Liver (tissue), 9 donors: ENCODE measurements around the gene CDKL1. TPM values are rescaled to one million over a fixed set of nuclear protein-coding genes. Genes with fewer than 3 reads are reported as not detected.

Experiments used
- DNase-seq: peaks from one replicate; pipeline ENCODE4 v3.0.0-alpha.2; 2017; ENCODE audit warnings: low spot score
- H3K27ac ChIP-seq, 2 donors: one replicate each; pipeline ENCODE4 v1.7.0; 2013; ENCODE audit warnings: inconsistent platforms in 2 of 2, low read length in 2 of 2, control low read depth in 1 of 2, low read depth in 1 of 2, mild to moderate bottlenecking in 1 of 2
- H3K27me3 ChIP-seq, 4 donors: one replicate each; pipeline versions ENCODE4 v1.6.1 to v1.7.0; 2013; ENCODE audit warnings: low read length in 3 of 4, inconsistent platforms in 1 of 4, mild to moderate bottlenecking in 1 of 4, moderate library complexity in 1 of 4; ENCODE audit not compliant: control insufficient read depth in 4 of 4, insufficient read depth in 4 of 4
- H3K36me3 ChIP-seq, 4 donors: one replicate each; pipeline versions ENCODE4 v1.6.1 to v1.7.0; 2013; ENCODE audit warnings: low read length in 3 of 4, mild to moderate bottlenecking in 3 of 4, low read depth in 1 of 4, moderate library complexity in 1 of 4; ENCODE audit not compliant: control insufficient read depth in 4 of 4, insufficient read depth in 3 of 4
- H3K4me1 ChIP-seq, 4 donors: one replicate each; pipeline versions ENCODE4 v1.6.1 to v1.7.0; 2013; ENCODE audit warnings: low read length in 3 of 4, mild to moderate bottlenecking in 3 of 4, moderate library complexity in 1 of 4; ENCODE audit not compliant: control insufficient read depth in 4 of 4, insufficient read depth in 4 of 4
- H3K4me3 ChIP-seq, 3 donors: one replicate each; pipeline versions ENCODE4 v1.6.1 to v1.7.0; 2013; ENCODE audit warnings: low read length in 3 of 3, control low read depth in 1 of 3, low read depth in 1 of 3, mild to moderate bottlenecking in 1 of 3
- H3K9ac ChIP-seq, 2 donors: one replicate each; pipeline ENCODE4 v1.7.0; 2013; ENCODE audit warnings: low read length in 2 of 2, mild to moderate bottlenecking in 2 of 2, moderate library complexity in 2 of 2, control low read depth in 1 of 2, low read depth in 1 of 2
- H3K9me3 ChIP-seq, 4 donors: one replicate each; pipeline versions ENCODE4 v1.6.1 to v1.7.0; 2013; ENCODE audit warnings: low read length in 3 of 4; ENCODE audit not compliant: control insufficient read depth in 4 of 4
- FOXA1 ChIP-seq: IDR thresholded peaks from 2 replicates; pipeline ENCODE4 v1.6.1; 2016; ENCODE audit warnings: antibody characterized with exemption
- FOXA2 ChIP-seq: IDR thresholded peaks from 2 replicates; pipeline ENCODE4 v1.6.1; 2016; ENCODE audit warnings: antibody characterized with exemption
- GABPA ChIP-seq, 2 donors: IDR thresholded peaks in 1 of 2; conservative IDR thresholded peaks in 1 of 2; 2 replicates each; pipeline ENCODE4 v1.6.1; 2016; ENCODE audit warnings: antibody characterized with exemption in 2 of 2, mild to moderate bottlenecking in 1 of 2, moderate library complexity in 1 of 2
- HNF4A ChIP-seq, 2 donors: conservative IDR thresholded peaks; 2 replicates each; pipeline ENCODE4 v1.6.1; 2016; ENCODE audit warnings: antibody characterized with exemption in 2 of 2, mild to moderate bottlenecking in 2 of 2
- HNF4G ChIP-seq: IDR thresholded peaks from 2 replicates; pipeline ENCODE4 v1.6.1; 2016; ENCODE audit warnings: antibody characterized with exemption
- JUND ChIP-seq, 2 donors: IDR thresholded peaks; 2 replicates each; pipeline ENCODE4 v1.6.1; 2016; ENCODE audit warnings: antibody characterized with exemption in 2 of 2
- NR2F2 ChIP-seq: IDR thresholded peaks from 2 replicates; pipeline ENCODE4 v1.6.1; 2016; ENCODE audit warnings: antibody characterized with exemption
- RAD21 ChIP-seq, 2 donors: IDR thresholded peaks; 2 replicates each; pipeline ENCODE4 v1.6.1; 2016; ENCODE audit warnings: antibody characterized with exemption in 2 of 2, mild to moderate bottlenecking in 2 of 2
- RXRA ChIP-seq, 2 donors: IDR thresholded peaks; 2 replicates each; pipeline ENCODE4 v1.6.1; 2017 to 2018; ENCODE audit warnings: antibody characterized with exemption in 2 of 2, mild to moderate bottlenecking in 1 of 2
- SP1 ChIP-seq: IDR thresholded peaks from 2 replicates; pipeline ENCODE4 v1.6.1; 2018; ENCODE audit warnings: antibody characterized with exemption, mild to moderate bottlenecking
- YY1 ChIP-seq: IDR thresholded peaks from 2 replicates; pipeline ENCODE4 v1.6.1; 2016; ENCODE audit warnings: antibody characterized with exemption, mild to moderate bottlenecking
- WGBS: extraction: QIAGEN DNeasy Blood & Tissue Kit; methylation state at CpG from one replicate; pipeline ENCODE4 v1.1.7; 2013; 5-methylcytosine and 5-hydroxymethylcytosine counted together
- polyA plus RNA-seq, 2 donors: library from polyadenylated mRNA; stranded (reverse) in 1 of 2; unstranded in 1 of 2; fragments of 200-250 nt in 1 of 2; fragments of >200 nt in 1 of 2; fragmentation: Nextera tagmentation in 1 of 2; extraction: Ambion mirVana in 1 of 2; gene quantifications; one replicate each; pipeline versions ENCODE4 v1.2.1 to v1.2.3, GENCODE V29; 2013 to 2015
- total RNA-seq, 2 donors: library from RNA; depleted of rRNA; stranded (reverse); fragments of >200 nt; gene quantifications; one replicate each; pipeline ENCODE4 v1.2.3, GENCODE V29; 2014
- TF ChIP-seq, protein P1 (sequence below): IDR thresholded peaks from 2 replicates; pipeline ENCODE4 v1.6.1; 2016; ENCODE audit warnings: antibody characterized with exemption
- TF ChIP-seq, protein P2 (sequence below): IDR thresholded peaks from 2 replicates; pipeline ENCODE4 v1.6.1; 2016; ENCODE audit warnings: antibody characterized with exemption, mild to moderate bottlenecking
- TF ChIP-seq, protein P3 (sequence below): IDR thresholded peaks from 2 replicates; pipeline ENCODE4 v1.6.1; 2016; ENCODE audit warnings: antibody characterized with exemption
- TF ChIP-seq, protein P4 (sequence below): IDR thresholded peaks from 2 replicates; pipeline ENCODE4 v1.6.1; 2016; ENCODE audit warnings: antibody characterized with exemption
- donor health status: healthy.
- donor health status: healthy.
- donor health status: healthy.
- donor health status: healthy.
- donor health status: healthy.

The CDKL1 gene
- total and polyA plus RNA-seq, 4 donors: 1.1 to 6.8 (median 2.1) TPM

DNA sequence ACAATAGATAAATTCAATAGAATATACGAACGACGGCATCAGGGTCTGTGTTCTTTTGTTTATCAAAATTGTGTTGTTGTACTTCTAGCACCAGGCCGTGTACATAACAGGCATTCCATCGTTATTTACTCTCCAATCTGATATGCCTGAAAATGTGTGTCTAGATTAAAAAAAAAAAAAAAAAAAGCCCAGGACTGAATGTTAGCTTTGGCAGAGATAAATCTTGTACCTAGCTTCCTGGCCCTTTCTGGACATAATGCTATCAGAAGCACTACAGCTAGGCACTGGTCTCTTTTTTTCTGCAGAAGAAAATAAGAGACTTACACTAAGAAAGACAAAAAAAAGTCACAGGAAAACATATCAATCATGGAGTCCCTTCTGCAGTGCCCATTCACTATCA lies 37.0 kb downstream of the CDKL1 start:
- no peak overlapping the region for H3K27ac ChIP-seq
- H3K4me1 ChIP-seq: peaks cover 2 to 13% (median 8%) of the 10 kb centered on the region in 4 donors
- TF ChIP-seq GABPA (IDR thresholded peaks at IDR 0.05 in 1 of 2, conservative IDR thresholded peaks at IDR 0.05 in 1 of 2): no peak
- TF ChIP-seq, protein P1, sequence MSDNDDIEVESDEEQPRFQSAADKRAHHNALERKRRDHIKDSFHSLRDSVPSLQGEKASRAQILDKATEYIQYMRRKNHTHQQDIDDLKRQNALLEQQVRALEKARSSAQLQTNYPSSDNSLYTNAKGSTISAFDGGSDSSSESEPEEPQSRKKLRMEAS: no peak
- WGBS: 35% methylated on average over 5 of the region's 5 CpGs
- no peak overlapping the region for H3K4me3 ChIP-seq
- no peaks in the 10 kb centered on the region for H3K27me3 ChIP-seq
- H3K9me3 ChIP-seq: no peaks in the 10 kb centered on the region
- H3K36me3 ChIP-seq: no peaks in the 10 kb centered on the region
- no peak for DNase-seq
- no peak overlapping the region for H3K9ac ChIP-seq

DNA sequence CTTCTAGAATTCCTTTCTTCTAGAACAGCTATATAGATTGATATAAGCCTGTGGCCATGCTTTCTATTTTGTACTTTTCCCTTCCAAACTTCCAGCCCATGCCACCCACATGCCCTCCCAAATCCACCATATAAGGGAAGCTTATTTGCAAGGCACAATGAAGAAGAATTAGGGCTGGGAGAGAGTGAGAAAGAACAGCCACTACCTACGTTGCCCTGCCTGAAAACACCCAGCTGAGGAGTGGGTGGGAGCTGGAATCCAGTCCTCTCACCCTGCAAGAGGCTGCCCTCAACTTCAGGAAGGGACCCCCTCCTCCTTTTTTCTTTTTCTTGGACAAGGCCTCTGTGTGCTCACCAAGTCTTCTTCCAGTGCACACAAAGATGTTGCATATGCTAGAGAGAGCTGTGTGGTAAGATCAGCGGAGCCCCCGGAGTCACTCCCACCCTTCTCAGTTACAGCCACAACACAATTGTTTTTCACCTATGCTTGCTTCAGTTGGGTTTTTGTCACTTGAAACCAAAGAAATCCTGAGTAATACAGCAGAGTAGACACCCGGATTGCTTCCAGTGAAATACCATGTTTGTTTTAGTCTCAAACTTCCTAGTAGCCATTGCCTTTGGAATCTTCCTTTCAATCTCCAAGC lies 38.8 kb downstream of the CDKL1 start:
- no peak overlapping the region for H3K9ac ChIP-seq
- H3K4me1 ChIP-seq: peaks cover 0 to 4% (median 1%) of the 10 kb centered on the region in 4 donors
- H3K36me3 ChIP-seq: no peaks in the 10 kb centered on the region
- no peak for DNase-seq
- no peak overlapping the region for H3K4me3 ChIP-seq
- no peaks in the 10 kb centered on the region for H3K9me3 ChIP-seq
- TF ChIP-seq YY1: no peak
- TF ChIP-seq HNF4A (conservative IDR thresholded peaks at IDR 0.05): no peak
- TF ChIP-seq, protein P1: no peak
- no peak for TF ChIP-seq RAD21 (IDR thresholded peaks at IDR 0.05)
- TF ChIP-seq, protein P2, sequence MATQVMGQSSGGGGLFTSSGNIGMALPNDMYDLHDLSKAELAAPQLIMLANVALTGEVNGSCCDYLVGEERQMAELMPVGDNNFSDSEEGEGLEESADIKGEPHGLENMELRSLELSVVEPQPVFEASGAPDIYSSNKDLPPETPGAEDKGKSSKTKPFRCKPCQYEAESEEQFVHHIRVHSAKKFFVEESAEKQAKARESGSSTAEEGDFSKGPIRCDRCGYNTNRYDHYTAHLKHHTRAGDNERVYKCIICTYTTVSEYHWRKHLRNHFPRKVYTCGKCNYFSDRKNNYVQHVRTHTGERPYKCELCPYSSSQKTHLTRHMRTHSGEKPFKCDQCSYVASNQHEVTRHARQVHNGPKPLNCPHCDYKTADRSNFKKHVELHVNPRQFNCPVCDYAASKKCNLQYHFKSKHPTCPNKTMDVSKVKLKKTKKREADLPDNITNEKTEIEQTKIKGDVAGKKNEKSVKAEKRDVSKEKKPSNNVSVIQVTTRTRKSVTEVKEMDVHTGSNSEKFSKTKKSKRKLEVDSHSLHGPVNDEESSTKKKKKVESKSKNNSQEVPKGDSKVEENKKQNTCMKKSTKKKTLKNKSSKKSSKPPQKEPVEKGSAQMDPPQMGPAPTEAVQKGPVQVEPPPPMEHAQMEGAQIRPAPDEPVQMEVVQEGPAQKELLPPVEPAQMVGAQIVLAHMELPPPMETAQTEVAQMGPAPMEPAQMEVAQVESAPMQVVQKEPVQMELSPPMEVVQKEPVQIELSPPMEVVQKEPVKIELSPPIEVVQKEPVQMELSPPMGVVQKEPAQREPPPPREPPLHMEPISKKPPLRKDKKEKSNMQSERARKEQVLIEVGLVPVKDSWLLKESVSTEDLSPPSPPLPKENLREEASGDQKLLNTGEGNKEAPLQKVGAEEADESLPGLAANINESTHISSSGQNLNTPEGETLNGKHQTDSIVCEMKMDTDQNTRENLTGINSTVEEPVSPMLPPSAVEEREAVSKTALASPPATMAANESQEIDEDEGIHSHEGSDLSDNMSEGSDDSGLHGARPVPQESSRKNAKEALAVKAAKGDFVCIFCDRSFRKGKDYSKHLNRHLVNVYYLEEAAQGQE: no peak
- TF ChIP-seq FOXA2: no peak
- TF ChIP-seq HNF4G: no peak
- no peak for TF ChIP-seq NR2F2
- no peak overlapping the region for H3K27ac ChIP-seq
- no peaks in the 10 kb centered on the region for H3K27me3 ChIP-seq
- 94% methylated on average over 4 of the region's 4 CpGs for WGBS

DNA sequence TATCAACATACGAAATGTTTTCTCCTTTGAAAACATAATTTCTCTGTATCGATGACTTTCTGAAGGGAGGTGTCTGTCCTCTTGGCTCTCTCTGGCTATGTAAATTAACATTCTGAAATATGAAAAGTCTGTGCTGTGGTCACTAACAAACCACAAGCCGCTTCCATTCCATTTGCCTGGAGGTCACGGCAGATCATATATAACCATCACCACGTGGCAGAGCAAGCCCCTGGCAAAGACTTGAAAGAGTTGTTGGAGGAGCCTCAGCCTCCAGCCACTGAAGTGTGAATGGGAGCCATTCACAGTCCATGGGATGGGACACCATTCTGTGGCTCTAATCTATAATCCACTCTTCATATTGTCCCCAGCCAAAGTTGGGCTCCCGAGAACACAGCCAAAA lies 39.6 kb downstream of the CDKL1 start:
- TF ChIP-seq YY1 (no peak), GABPA (IDR thresholded peaks at IDR 0.05 in 1 of 2, conservative IDR thresholded peaks at IDR 0.05 in 1 of 2) (no peak), HNF4A (conservative IDR thresholded peaks at IDR 0.05) (no peak), FOXA1 (no peak), NR2F2 (no peak), RXRA (IDR thresholded peaks at IDR 0.05) (no peak), JUND (IDR thresholded peaks at IDR 0.05) (no peak), HNF4G (no peak), SP1 (no peak)
- TF ChIP-seq, protein P3, sequence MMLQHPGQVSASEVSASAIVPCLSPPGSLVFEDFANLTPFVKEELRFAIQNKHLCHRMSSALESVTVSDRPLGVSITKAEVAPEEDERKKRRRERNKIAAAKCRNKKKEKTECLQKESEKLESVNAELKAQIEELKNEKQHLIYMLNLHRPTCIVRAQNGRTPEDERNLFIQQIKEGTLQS: no peak
- TF ChIP-seq, protein P1: no peak
- TF ChIP-seq, protein P2: no peak
- TF ChIP-seq, protein P4, sequence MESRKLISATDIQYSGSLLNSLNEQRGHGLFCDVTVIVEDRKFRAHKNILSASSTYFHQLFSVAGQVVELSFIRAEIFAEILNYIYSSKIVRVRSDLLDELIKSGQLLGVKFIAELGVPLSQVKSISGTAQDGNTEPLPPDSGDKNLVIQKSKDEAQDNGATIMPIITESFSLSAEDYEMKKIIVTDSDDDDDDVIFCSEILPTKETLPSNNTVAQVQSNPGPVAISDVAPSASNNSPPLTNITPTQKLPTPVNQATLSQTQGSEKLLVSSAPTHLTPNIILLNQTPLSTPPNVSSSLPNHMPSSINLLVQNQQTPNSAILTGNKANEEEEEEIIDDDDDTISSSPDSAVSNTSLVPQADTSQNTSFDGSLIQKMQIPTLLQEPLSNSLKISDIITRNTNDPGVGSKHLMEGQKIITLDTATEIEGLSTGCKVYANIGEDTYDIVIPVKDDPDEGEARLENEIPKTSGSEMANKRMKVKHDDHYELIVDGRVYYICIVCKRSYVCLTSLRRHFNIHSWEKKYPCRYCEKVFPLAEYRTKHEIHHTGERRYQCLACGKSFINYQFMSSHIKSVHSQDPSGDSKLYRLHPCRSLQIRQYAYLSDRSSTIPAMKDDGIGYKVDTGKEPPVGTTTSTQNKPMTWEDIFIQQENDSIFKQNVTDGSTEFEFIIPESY: no peak
- DNase-seq: no peak
- no peaks in the 10 kb centered on the region for H3K36me3 ChIP-seq
- 87% methylated on average over 6 of the region's 6 CpGs for WGBS
- H3K4me1 ChIP-seq: peaks cover 0 to 4% (median 1%) of the 10 kb centered on the region in 4 donors
- no peak overlapping the region for H3K9ac ChIP-seq
- no peaks in the 10 kb centered on the region for H3K9me3 ChIP-seq
- H3K4me3 ChIP-seq: no peak overlapping the region
- no peak overlapping the region for H3K27ac ChIP-seq
- H3K27me3 ChIP-seq: no peaks in the 10 kb centered on the region
